NCI-H1092 (cell line): Measurements from ENCODE around the gene CCDC91.

ENCODE experiments used
- DNase-seq: peaks from one replicate; lab custom pipeline; 2025; lab: John Stamatoyannopoulos, UW

Gene CCDC91

GRCh38 chr12:28537474-28537873 is 347.2 kb downstream of the CCDC91 start:
- DNase-seq = no peak

- no peak for DNase-seq
Measured at GRCh38 chr12:28539691-28540323, 349.6 kb downstream of the CCDC91 start.

- no peak for DNase-seq
Measured at GRCh38 chr12:28540324-28540714, 350.1 kb downstream of the CCDC91 start.

- DNase-seq = no peak
Measured at GRCh38 chr12:28543021-28543890, 353.0 kb downstream of the CCDC91 start.

- DNase-seq = no peak
Measured at GRCh38 chr12:28550757-28551704, 360.8 kb downstream of the CCDC91 start.

- no peak for DNase-seq
Measured at GRCh38 chr12:28552251-28552970, 362.2 kb downstream of the CCDC91 start.

GRCh38 chr12:28555748-28556147 is 365.5 kb downstream of the CCDC91 start:
- DNase-seq = no peak

- DNase-seq = no peak
Measured at GRCh38 chr12:28558250-28558649, 368.0 kb downstream of the CCDC91 start.

GRCh38 chr12:28563286-28563685 is 373.0 kb downstream of the CCDC91 start:
- no peak for DNase-seq

GRCh38 chr12:28563936-28564335 is 373.7 kb downstream of the CCDC91 start:
- DNase-seq = no peak

- DNase-seq = no peak
Measured at GRCh38 chr12:28568118-28568517, 377.9 kb downstream of the CCDC91 start.

GRCh38 chr12:28568704-28569103 is 378.4 kb downstream of the CCDC91 start:
- no peak for DNase-seq

GRCh38 chr12:28569698-28570411 is 379.6 kb downstream of the CCDC91 start:
- no peak for DNase-seq

GRCh38 chr12:28570811-28571210 is 380.6 kb downstream of the CCDC91 start:
- DNase-seq = no peak

- DNase-seq = no peak
Measured at GRCh38 chr12:28574746-28575592, 384.7 kb downstream of the CCDC91 start.

GRCh38 chr12:28575593-28576205 is 385.4 kb downstream of the CCDC91 start:
- no peak for DNase-seq

GRCh38 chr12:28578361-28578760 is 388.1 kb downstream of the CCDC91 start:
- DNase-seq = no peak

- DNase-seq = no peak
Measured at GRCh38 chr12:28578833-28579252, 388.6 kb downstream of the CCDC91 start.

GRCh38 chr12:28582672-28583376 is 392.6 kb downstream of the CCDC91 start:
- DNase-seq = no peak
